HL-60 (cell line): Measurements from ENCODE around the gene ZBTB47.

Experiments used
- DNase-seq, 2 experiments: peaks; one replicate each; pipeline ENCODE4 v3.0.0-alpha.2; 2010 to 2020; ENCODE audit warnings: low read depth in 1 of 2, low spot score in 1 of 2
- H3K27ac ChIP-seq: fragments of 250-450 bp; sonication (Bioruptor Pico); replicated peaks from 2 replicates; pipeline ENCODE4 v1.5.1; 2020; ENCODE audit warnings: mild to moderate bottlenecking, moderate library complexity
- H3K27me3 ChIP-seq: fragments of 250-450 bp; sonication (Bioruptor Pico); 2 replicates; pipeline ENCODE4 v1.5.1; 2021; ENCODE audit warnings: mild to moderate bottlenecking, moderate library complexity; ENCODE audit not compliant: insufficient read depth, poor library complexity, severe bottlenecking
- H3K4me3 ChIP-seq: replicated peaks from 2 replicates; pipeline ENCODE4 v1.5.1; 2011; ENCODE audit warnings: mild to moderate bottlenecking, control low read depth, low read length; ENCODE audit not compliant: insufficient read depth
- CTCF ChIP-seq: IDR thresholded peaks from one replicate; pipeline ENCODE4 v1.5.1; 2011; ENCODE audit warnings: low read length, control low read depth, inconsistent platforms; ENCODE audit not compliant: insufficient read depth
- GABPA ChIP-seq: IDR thresholded peaks from 2 replicates; pipeline ENCODE4 v1.6.1; 2012; ENCODE audit warnings: low read depth
- POLR2AphosphoS5 ChIP-seq: IDR thresholded peaks from 2 replicates; pipeline ENCODE4 v1.6.1; 2012; ENCODE audit warnings: low read depth
- REST ChIP-seq: IDR thresholded peaks from 2 replicates; pipeline ENCODE4 v1.6.1; 2012; ENCODE audit warnings: low read depth; ENCODE audit not compliant: insufficient replicate concordance
- SPI1 ChIP-seq: IDR thresholded peaks from 2 replicates; pipeline ENCODE4 v1.6.1; 2012; ENCODE audit warnings: low read depth, mild to moderate bottlenecking, borderline replicate concordance

ZBTB47 gene

GRCh38 chr3:42689421-42690014 is 36.0 kb downstream of the ZBTB47 start:
- DNase-seq, result no peak
- TF ChIP-seq GABPA (no peak), SPI1 (no peak), CTCF (no peak), REST (no peak), POLR2AphosphoS5 (no peak)
- H3K27me3 ChIP-seq, result no peaks in the 10 kb centered on the region
- no peak overlapping the region for H3K27ac ChIP-seq
- no peak overlapping the region for H3K4me3 ChIP-seq

GRCh38 chr3:42690191-42690590 is 36.7 kb downstream of the ZBTB47 start:
- no peak overlapping the region for H3K27ac ChIP-seq
- TF ChIP-seq REST (no peak), GABPA (no peak), SPI1 (no peak), POLR2AphosphoS5 (no peak), CTCF (no peak)
- DNase-seq, result no peak
- H3K27me3 ChIP-seq, result no peaks in the 10 kb centered on the region
- no peak overlapping the region for H3K4me3 ChIP-seq

GRCh38 chr3:42690766-42691680 is 37.5 kb downstream of the ZBTB47 start:
- H3K27me3 ChIP-seq, result no peaks in the 10 kb centered on the region
- no peak for DNase-seq
- TF ChIP-seq SPI1 (no peak), GABPA (no peak), CTCF (no peak), REST (no peak), POLR2AphosphoS5 (no peak)
- H3K4me3 ChIP-seq, result no peak overlapping the region
- H3K27ac ChIP-seq, result no peak overlapping the region
